Esophagus muscularis mucosa (tissue), 4 donors: ENCODE data around the gene DOCK1.

Source experiments
- CTCF ChIP-seq, 3 experiments: fragments of 200-600 bp in 2 of 3; fragments of 450-650 bp in 1 of 3; sonication (generic) in 2 of 3; IDR thresholded peaks; one replicate each; pipeline ENCODE4 v1.5.1; 2017 to 2019; ENCODE audit warnings: antibody characterized with exemption in 3 of 3, mild to moderate bottlenecking in 2 of 3, moderate library complexity in 1 of 3
- EP300 ChIP-seq: sonication (generic); formaldehyde crosslinking; IDR thresholded peaks from one replicate; pipeline ENCODE4 v1.6.1; 2017; ENCODE audit warnings: antibody characterized with exemption
- POLR2A ChIP-seq: fragments of 450-650 bp; IDR thresholded peaks from one replicate; pipeline ENCODE4 v1.6.1; 2017; ENCODE audit warnings: antibody characterized with exemption, moderate library complexity, mild to moderate bottlenecking, low read depth
- POLR2AphosphoS5 ChIP-seq, 2 donors: sonication (generic); formaldehyde crosslinking; IDR thresholded peaks; one replicate each; pipeline ENCODE4 v1.6.1; 2017; ENCODE audit warnings: antibody characterized with exemption in 2 of 2

DNA sequence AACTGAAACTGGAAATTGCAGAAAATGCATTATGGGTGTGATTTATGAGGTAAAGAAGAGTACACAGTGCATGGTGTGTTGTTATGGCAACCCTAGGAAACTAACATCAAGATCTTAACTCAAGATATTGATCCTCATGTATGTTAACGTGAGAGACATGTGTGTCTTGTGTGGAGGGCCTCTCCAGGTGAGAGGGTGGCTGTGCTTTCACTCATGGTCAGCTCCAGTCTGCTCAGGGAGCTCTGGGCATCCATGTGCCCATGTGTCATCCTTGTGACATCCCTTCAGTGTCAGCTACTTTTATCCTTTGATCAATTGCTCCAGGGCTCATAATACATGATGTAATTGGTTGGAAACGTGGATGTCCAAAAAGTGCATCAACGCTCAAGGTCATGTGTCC lies 316.1 kb downstream of the DOCK1 start:
- TF ChIP-seq CTCF (IDR thresholded peaks at IDR 0.05) (no peak), POLR2A (no peak), EP300 (no peak), POLR2AphosphoS5 (IDR thresholded peaks at IDR 0.05) (no peak)
